ENCODE data around the gene IGF2R.

IGF2R gene

DNA sequence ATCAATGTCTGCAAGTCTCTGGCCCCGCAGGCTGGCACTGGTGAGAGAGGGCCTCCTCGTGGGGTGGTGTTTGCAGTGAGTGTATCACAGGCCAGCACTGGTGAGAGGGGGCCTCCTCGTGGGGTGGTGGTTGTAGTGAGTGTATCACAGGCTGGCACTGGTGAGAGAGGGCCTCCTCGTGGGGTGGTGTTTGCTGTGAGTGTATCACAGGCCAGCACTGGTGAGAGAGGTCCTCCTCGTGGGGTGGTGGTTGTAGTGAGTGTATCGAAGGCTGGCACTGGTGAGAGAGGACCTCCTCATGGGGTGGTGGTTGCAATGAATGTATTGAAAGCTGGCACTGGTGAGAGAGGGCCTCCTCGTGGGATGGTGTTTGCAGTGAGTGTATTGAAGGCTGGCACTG is 99.5 kb downstream of the IGF2R start:
- TF ChIP-seq, protein P1, sequence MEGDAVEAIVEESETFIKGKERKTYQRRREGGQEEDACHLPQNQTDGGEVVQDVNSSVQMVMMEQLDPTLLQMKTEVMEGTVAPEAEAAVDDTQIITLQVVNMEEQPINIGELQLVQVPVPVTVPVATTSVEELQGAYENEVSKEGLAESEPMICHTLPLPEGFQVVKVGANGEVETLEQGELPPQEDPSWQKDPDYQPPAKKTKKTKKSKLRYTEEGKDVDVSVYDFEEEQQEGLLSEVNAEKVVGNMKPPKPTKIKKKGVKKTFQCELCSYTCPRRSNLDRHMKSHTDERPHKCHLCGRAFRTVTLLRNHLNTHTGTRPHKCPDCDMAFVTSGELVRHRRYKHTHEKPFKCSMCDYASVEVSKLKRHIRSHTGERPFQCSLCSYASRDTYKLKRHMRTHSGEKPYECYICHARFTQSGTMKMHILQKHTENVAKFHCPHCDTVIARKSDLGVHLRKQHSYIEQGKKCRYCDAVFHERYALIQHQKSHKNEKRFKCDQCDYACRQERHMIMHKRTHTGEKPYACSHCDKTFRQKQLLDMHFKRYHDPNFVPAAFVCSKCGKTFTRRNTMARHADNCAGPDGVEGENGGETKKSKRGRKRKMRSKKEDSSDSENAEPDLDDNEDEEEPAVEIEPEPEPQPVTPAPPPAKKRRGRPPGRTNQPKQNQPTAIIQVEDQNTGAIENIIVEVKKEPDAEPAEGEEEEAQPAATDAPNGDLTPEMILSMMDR (IDR thresholded peaks at IDR 0.05): no peak
- H2AFZ ChIP-seq: no peak overlapping the region
- H3K79me2 ChIP-seq: no peaks in the 10 kb centered on the region
- H3K4me2 ChIP-seq (ENCODE audit: low read length): no peak overlapping the region
- no peak overlapping the region for H3K4me3 ChIP-seq (ENCODE audit: low read depth, low read length)
- no peak overlapping the region for H3K27ac ChIP-seq
- no peaks in the 10 kb centered on the region for H3K36me3 ChIP-seq (ENCODE audit: control insufficient read depth, insufficient read depth, low read length)
- H3K9ac ChIP-seq: no peak overlapping the region
- no peaks in the 10 kb centered on the region for H3K27me3 ChIP-seq (ENCODE audit: control insufficient read depth, insufficient read depth, low read length)
- no peaks in the 10 kb centered on the region for H3K4me1 ChIP-seq
- H3K9me3 ChIP-seq (ENCODE audit: control insufficient read depth, low read length): no peaks in the 10 kb centered on the region

DNA sequence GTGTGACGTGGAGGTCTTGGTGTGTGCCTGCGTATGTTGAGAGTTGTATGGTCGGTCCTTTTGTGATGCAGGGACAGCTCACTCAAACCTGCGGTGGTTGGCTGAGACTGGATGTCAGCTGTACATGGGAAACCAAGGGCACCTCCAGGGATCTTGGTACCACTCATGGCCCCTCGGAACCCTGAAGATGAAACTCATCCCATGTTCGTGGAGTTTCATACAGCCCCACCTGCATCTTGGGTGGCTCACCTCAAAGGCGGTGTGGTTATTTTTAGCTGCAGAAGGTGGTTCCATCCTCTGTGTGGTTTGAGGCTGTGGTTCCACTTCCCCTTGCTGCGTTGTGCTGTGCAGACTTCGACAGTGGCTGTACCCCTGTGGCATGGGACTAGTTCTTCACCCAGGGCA is 100.2 kb downstream of the IGF2R start:
- no peak overlapping the region for H2AFZ ChIP-seq
- H3K36me3 ChIP-seq (ENCODE audit: control insufficient read depth, insufficient read depth, low read length): no peaks in the 10 kb centered on the region
- no peaks in the 10 kb centered on the region for H3K9me3 ChIP-seq (ENCODE audit: control insufficient read depth, low read length)
- H3K9ac ChIP-seq: no peak overlapping the region
- H3K4me2 ChIP-seq (ENCODE audit: low read length): no peak overlapping the region
- H3K79me2 ChIP-seq: no peaks in the 10 kb centered on the region
- TF ChIP-seq, protein P1 (IDR thresholded peaks at IDR 0.05): no peak
- no peak overlapping the region for H3K4me3 ChIP-seq (ENCODE audit: low read depth, low read length)
- no peaks in the 10 kb centered on the region for H3K27me3 ChIP-seq (ENCODE audit: control insufficient read depth, insufficient read depth, low read length)
- H3K4me1 ChIP-seq: no peaks in the 10 kb centered on the region
- no peak overlapping the region for H3K27ac ChIP-seq

GRCh38 chr6:160069459-160069858 is 100.6 kb downstream of the IGF2R start:
- H3K79me2 ChIP-seq: no peaks in the 10 kb centered on the region
- H3K36me3 ChIP-seq (ENCODE audit: control insufficient read depth, insufficient read depth, low read length): no peaks in the 10 kb centered on the region
- H2AFZ ChIP-seq: no peak overlapping the region
- H3K9ac ChIP-seq: no peak overlapping the region
- TF ChIP-seq, protein P1 (IDR thresholded peaks at IDR 0.05): no peak
- no peak overlapping the region for H3K4me2 ChIP-seq (ENCODE audit: low read length)
- no peak overlapping the region for H3K4me3 ChIP-seq (ENCODE audit: low read depth, low read length)
- no peaks in the 10 kb centered on the region for H3K27me3 ChIP-seq (ENCODE audit: control insufficient read depth, insufficient read depth, low read length)
- no peaks in the 10 kb centered on the region for H3K9me3 ChIP-seq (ENCODE audit: control insufficient read depth, low read length)
- no peak overlapping the region for H3K27ac ChIP-seq
- no peaks in the 10 kb centered on the region for H3K4me1 ChIP-seq

DNA sequence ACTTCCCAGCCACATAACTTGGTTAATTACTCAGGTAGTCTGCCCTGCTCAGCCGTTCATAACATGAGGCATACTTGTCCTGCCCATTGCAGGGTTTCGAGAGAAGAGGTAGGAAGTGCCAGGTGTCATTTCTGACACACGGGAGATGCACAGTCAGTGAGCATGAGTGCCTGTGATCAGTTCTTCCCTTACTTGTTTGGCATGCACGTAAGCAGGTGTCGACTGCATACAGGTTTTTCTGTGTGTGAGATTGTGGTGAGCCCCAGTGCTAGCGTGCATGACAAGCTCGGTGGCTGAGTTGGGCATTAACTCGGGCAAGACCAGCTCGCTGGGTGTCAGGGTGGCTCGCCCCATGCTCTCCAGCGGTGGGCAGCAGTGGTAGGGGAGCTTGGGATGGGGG is 101.5 kb downstream of the IGF2R start:
- Histone ChIP-seq H3K27me3 (ENCODE audit: control insufficient read depth, insufficient read depth, low read length) (no peaks in the 10 kb centered on the region), H3K79me2 (no peaks in the 10 kb centered on the region), H2AFZ (no peak overlapping the region), H3K27ac (no peak overlapping the region), H3K4me3 (ENCODE audit: low read depth, low read length) (no peak overlapping the region), H3K4me1 (no peaks in the 10 kb centered on the region), H3K9ac (no peak overlapping the region), H3K36me3 (ENCODE audit: control insufficient read depth, insufficient read depth, low read length) (no peaks in the 10 kb centered on the region), H3K4me2 (ENCODE audit: low read length) (no peak overlapping the region), H3K9me3 (ENCODE audit: control insufficient read depth, low read length) (no peaks in the 10 kb centered on the region)
- TF ChIP-seq, protein P1 (IDR thresholded peaks at IDR 0.05): no peak

GRCh38 chr6:160070831-160071230 is 101.9 kb downstream of the IGF2R start:
- no peaks in the 10 kb centered on the region for H3K79me2 ChIP-seq
- no peaks in the 10 kb centered on the region for H3K4me1 ChIP-seq
- no peaks in the 10 kb centered on the region for H3K9me3 ChIP-seq (ENCODE audit: control insufficient read depth, low read length)
- H3K4me3 ChIP-seq (ENCODE audit: low read depth, low read length): no peak overlapping the region
- H3K27me3 ChIP-seq (ENCODE audit: control insufficient read depth, insufficient read depth, low read length): no peaks in the 10 kb centered on the region
- no peak overlapping the region for H2AFZ ChIP-seq
- H3K27ac ChIP-seq: no peak overlapping the region
- TF ChIP-seq, protein P1 (IDR thresholded peaks at IDR 0.05): no peak
- no peak overlapping the region for H3K9ac ChIP-seq
- no peaks in the 10 kb centered on the region for H3K36me3 ChIP-seq (ENCODE audit: control insufficient read depth, insufficient read depth, low read length)
- H3K4me2 ChIP-seq (ENCODE audit: low read length): no peak overlapping the region

Data from parathyroid adenoma (tissue), 2 donors.